Dermis blood vessel endothelial cell (primary cell): ENCODE measurements around the gene MRPL17. TPM values are rescaled to one million over a fixed set of nuclear protein-coding genes. Genes with fewer than 3 reads are reported as not detected.

Experiments used
- DNase-seq: peaks from one replicate; pipeline ENCODE4 v3.0.0; 2010
- total RNA-seq: library from RNA; depleted of rRNA; stranded (reverse); fragments of >200 nt; gene quantifications from 2 replicates; pipeline ENCODE4 v1.2.3, GENCODE V29; 2014

Gene MRPL17
- total RNA-seq, 1 donor from 2014 or later: 61.6 TPM

GRCh38 chr11:6653656-6654055, 29.5 kb downstream of the MRPL17 start:
- no peak for DNase-seq

GRCh38 chr11:6653097-6653496, 30.0 kb downstream of the MRPL17 start:
- DNase-seq: no peak

- no peak for DNase-seq
Measured at GRCh38 chr11:6652182-6652581, 31.0 kb downstream of the MRPL17 start.

- no peak for DNase-seq
Measured at GRCh38 chr11:6650980-6651379, 32.2 kb downstream of the MRPL17 start.

GRCh38 chr11:6650104-6650503, 33.0 kb downstream of the MRPL17 start:
- no peak for DNase-seq

GRCh38 chr11:6648501-6648900, 34.6 kb downstream of the MRPL17 start:
- DNase-seq: no peak

GRCh38 chr11:6647836-6648235, 35.3 kb downstream of the MRPL17 start:
- DNase-seq: no peak

- DNase-seq: peak; percentile 69
Measured at GRCh38 chr11:6646918-6647679, 36.0 kb downstream of the MRPL17 start.

- no peak for DNase-seq
Measured at GRCh38 chr11:6646576-6646917, 36.6 kb downstream of the MRPL17 start.

- peak; percentile 77 for DNase-seq
Measured at GRCh38 chr11:6646071-6646470, 37.1 kb downstream of the MRPL17 start.

GRCh38 chr11:6642957-6643356, 40.2 kb downstream of the MRPL17 start:
- DNase-seq: no peak

- no peak for DNase-seq
Measured at GRCh38 chr11:6640985-6641701, 42.0 kb downstream of the MRPL17 start.

- no peak for DNase-seq
Measured at GRCh38 chr11:6640036-6640984, 42.8 kb downstream of the MRPL17 start.

- peak; percentile 28 for DNase-seq
Measured at GRCh38 chr11:6638429-6638828, 44.7 kb downstream of the MRPL17 start.

- DNase-seq: peak; percentile 38
Measured at GRCh38 chr11:6637871-6638270, 45.3 kb downstream of the MRPL17 start.

GRCh38 chr11:6636480-6636879, 46.7 kb downstream of the MRPL17 start:
- no peak for DNase-seq

- DNase-seq: peak; percentile 96
Measured at GRCh38 chr11:6635082-6635932, 47.8 kb downstream of the MRPL17 start.

- no peak for DNase-seq
Measured at GRCh38 chr11:6634534-6634933, 48.6 kb downstream of the MRPL17 start.

- DNase-seq: no peak
Measured at GRCh38 chr11:6633422-6634408, 49.4 kb downstream of the MRPL17 start.

GRCh38 chr11:6632116-6633073, 50.7 kb downstream of the MRPL17 start:
- no peak for DNase-seq
